B cell (primary cell): ENCODE data around the gene EDDM3A. TPM values are rescaled to one million over a fixed set of nuclear protein-coding genes. Genes with fewer than 3 reads are reported as not detected.
"Not testable (repeated sequence)": the region's sequence is repeated elsewhere in the genome, so short reads cannot be mapped to it uniquely, and the experiment has no call there.

Experiments
- ATAC-seq: fragments of 200-7000 bp; cut with Tn5 transposase; one replicate; pipeline ENCODE4 v1.10.0; 2021; ENCODE audit warnings: low read depth, mild to moderate bottlenecking, moderate number of reproducible peaks, moderate library complexity
- CTCF ChIA-PET: fragments of 350-600 bp; sonication (Branson Sonifier 250); formaldehyde crosslinking; loops from one replicate; lab custom pipeline; 2021; ENCODE audit warnings: antibody characterized with exemption, inconsistent platforms; lab: Charles Lee
- POLR2A ChIA-PET: fragments of 350-600 bp; sonication (Branson Sonifier 250); formaldehyde crosslinking; loops from one replicate; lab custom pipeline; 2021; ENCODE audit warnings: antibody characterized with exemption; lab: Charles Lee
- DNase-seq: peaks from one replicate; pipeline ENCODE4 v3.0.0; 2013
- H2AFZ ChIP-seq: 2 replicates; pipeline ENCODE4 v1.6.1; 2012; ENCODE audit warnings: mild to moderate bottlenecking, low read depth, low read length; ENCODE audit not compliant: insufficient read depth, poor library complexity, severe bottlenecking
- H3K27ac ChIP-seq, 2 donors: 1 replicate in 1 of 2; 2 replicates in 1 of 2; pipeline ENCODE4 v1.5.1; 2012 to 2013; ENCODE audit warnings: low read length in 2 of 2, mild to moderate bottlenecking in 2 of 2, moderate library complexity in 1 of 2
- H3K27me3 ChIP-seq, 4 experiments: fragments of 200-600 bp in 1 of 4; sonication (generic) in 1 of 4; replicated peaks in 1 of 4; 1 replicate in 2 of 4; 2 replicates in 2 of 4; pipeline versions ENCODE4 v1.6.1 to v1.7.0; 2013 to 2016; ENCODE audit warnings: low read length in 3 of 4, mild to moderate bottlenecking in 2 of 4, mixed read lengths in 1 of 4, moderate library complexity in 1 of 4; ENCODE audit not compliant: insufficient read depth in 4 of 4, control insufficient read depth in 3 of 4; ENCODE audit errors: control extremely low read depth in 1 of 4
- H3K36me3 ChIP-seq, 2 experiments: replicated peaks in 1 of 2; 1 replicate in 1 of 2; 2 replicates in 1 of 2; pipeline versions ENCODE4 v1.6.1 to v1.7.1; 2013; ENCODE audit warnings: low read length in 1 of 2; ENCODE audit not compliant: insufficient read depth in 2 of 2, control insufficient read depth in 1 of 2; ENCODE audit errors: control extremely low read depth in 1 of 2, extremely low read depth in 1 of 2
- H3K4me1 ChIP-seq, 2 donors: fragments of 200-600 bp in 1 of 2; sonication (generic) in 1 of 2; 1 replicate in 1 of 2; 2 replicates in 1 of 2; pipeline versions ENCODE4 v1.5.1 to v1.6.1; 2013 to 2017; ENCODE audit warnings: low read length in 2 of 2; ENCODE audit not compliant: control insufficient read depth in 2 of 2, insufficient read depth in 2 of 2
- H3K4me2 ChIP-seq: replicated peaks from 2 replicates; pipeline ENCODE3; 2012; ENCODE audit warnings: mild to moderate bottlenecking, low read depth, low read length; ENCODE audit not compliant: poor library complexity, severe bottlenecking
- H3K4me3 ChIP-seq, 5 experiments: fragments of 200-600 bp in 1 of 5; sonication (generic) in 1 of 5; 1 replicate in 3 of 5; 2 replicates in 2 of 5; pipeline versions ENCODE4 v1.5.1 to v1.7.0; 2011 to 2016; ENCODE audit warnings: low read length in 4 of 5, mild to moderate bottlenecking in 4 of 5, low read depth in 2 of 5, control low read depth in 1 of 5, moderate library complexity in 1 of 5; ENCODE audit not compliant: insufficient read depth in 1 of 5; ENCODE audit errors: control extremely low read depth in 1 of 5, extremely low read depth in 1 of 5
- H3K79me2 ChIP-seq: fragments of 200-600 bp; sonication (generic); one replicate; pipeline ENCODE4 v1.6.0; 2016; ENCODE audit warnings: low read length; ENCODE audit not compliant: control insufficient read depth, insufficient read depth
- H3K9ac ChIP-seq: fragments of 200-600 bp; sonication (generic); 2 replicates; pipeline ENCODE4 v1.6.1; 2017; ENCODE audit warnings: mild to moderate bottlenecking, low read length, moderate library complexity
- H3K9me3 ChIP-seq, 3 donors: one replicate each; pipeline versions ENCODE4 v1.6.1 to v1.7.1; 2013; ENCODE audit warnings: low read length in 2 of 3; ENCODE audit not compliant: control insufficient read depth in 2 of 3, insufficient read depth in 1 of 3; ENCODE audit errors: control extremely low read depth in 1 of 3
- H4K20me1 ChIP-seq: 2 replicates; pipeline ENCODE4 v1.6.0; 2012; ENCODE audit warnings: mild to moderate bottlenecking, low read length; ENCODE audit not compliant: insufficient read depth, control insufficient read depth, poor library complexity, severe bottlenecking
- H3K27ac Mint-ChIP-seq: one replicate; pipeline ENCODE4 v1.8.0; 2021; ENCODE audit warnings: mixed read lengths
- H3K27me3 Mint-ChIP-seq: one replicate; pipeline ENCODE4 v1.8.0; 2021; ENCODE audit warnings: mixed read lengths
- H3K4me1 Mint-ChIP-seq: one replicate; pipeline ENCODE4 v1.8.0; 2021; ENCODE audit warnings: mixed read lengths
- H3K4me3 Mint-ChIP-seq: one replicate; pipeline ENCODE4 v1.8.0; 2021; ENCODE audit warnings: mixed read lengths
- H3K9me3 Mint-ChIP-seq: one replicate; pipeline ENCODE4 v1.8.0; 2022; ENCODE audit warnings: mixed read lengths; ENCODE audit not compliant: insufficient read depth
- EZH2 ChIP-seq: IDR thresholded peaks from 2 replicates; pipeline ENCODE4 v1.6.1; 2012; ENCODE audit warnings: borderline replicate concordance, low read depth, mild to moderate bottlenecking, moderate library complexity, low read length; ENCODE audit not compliant: insufficient read depth, poor library complexity, severe bottlenecking
- WGBS: methylation state at CpG from one replicate; pipeline ENCODE4 v1.1.5; 2013; ENCODE audit warnings: missing lambda C conversion rate; ENCODE audit not compliant: insufficient coverage; 5-methylcytosine and 5-hydroxymethylcytosine counted together
- intact Hi-C: fragments of 100-400 bp; cut with micrococcal nuclease; formaldehyde crosslinking; loops from one replicate; pipeline ENCODE4 v1.10.0; 2022
- polyA plus RNA-seq: library from polyadenylated mRNA; depleted of rRNA; stranded (reverse); fragments of >200 nt; gene quantifications from 2 replicates; pipeline ENCODE4 v1.2.3, GENCODE V29; 2012
- total RNA-seq, 2 donors: library from RNA; stranded (reverse); fragments of 120-200 nt in 1 of 2; gene quantifications; 1 replicate in 1 of 2; 2 replicates in 1 of 2; pipeline versions ENCODE4 v1.2.3 to v1.2.4, GENCODE V29; 2013 to 2022
- TF ChIP-seq, protein P1 (sequence below): fragments of 200-600 bp; IDR thresholded peaks from one replicate; pipeline ENCODE4 v1.8.0; 2022; ENCODE audit warnings: antibody characterized with exemption, mild to moderate bottlenecking

The EDDM3A gene
- total and polyA plus RNA-seq, 2 donors (not counting 1 experiment from before 2014, with no cell fraction given), result not detected

DNA sequence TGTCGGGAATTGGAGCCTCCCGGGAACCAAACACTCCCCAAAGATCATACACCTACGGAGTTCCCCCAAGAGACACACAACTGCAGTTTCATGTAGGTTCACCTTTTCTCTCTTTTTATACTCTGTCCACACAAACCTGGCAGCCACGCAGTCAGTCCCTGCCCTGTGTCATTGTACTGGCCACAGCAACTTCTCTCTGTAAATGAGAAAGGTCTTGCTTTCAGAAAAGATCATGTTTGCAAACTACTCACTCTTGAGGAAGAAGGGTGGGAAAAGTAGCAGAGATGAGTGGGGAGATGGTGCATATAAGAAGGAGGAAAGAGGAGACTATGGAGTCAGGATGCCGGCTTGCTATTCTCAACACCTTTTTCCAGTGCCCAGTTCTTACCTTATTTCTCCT is 46.8 kb upstream of the EDDM3A start:
- no peak overlapping the region for H3K4me3 Mint-ChIP-seq
- Histone ChIP-seq H2AFZ (no peak overlapping the region), H3K27me3 (no peaks in the 10 kb centered on the region), H3K79me2 (no peaks in the 10 kb centered on the region), H3K9ac (no peak overlapping the region), H3K4me1 (no peaks in the 10 kb centered on the region), H3K36me3 (no peaks in the 10 kb centered on the region), H3K27ac (no peak overlapping the region), H4K20me1 (no peaks in the 10 kb centered on the region), H3K4me2 (no peak overlapping the region), H3K4me3 (no peak overlapping the region), H3K9me3 (peaks cover 0 to 11% (median 0%) of the 10 kb centered on the region in 3 donors)
- DNase-seq, result no peak
- intact Hi-C loops, result no loop called here
- no peaks in the 10 kb centered on the region for H3K27me3 Mint-ChIP-seq
- no peak for TF ChIP-seq EZH2
- TF ChIP-seq, protein P1, sequence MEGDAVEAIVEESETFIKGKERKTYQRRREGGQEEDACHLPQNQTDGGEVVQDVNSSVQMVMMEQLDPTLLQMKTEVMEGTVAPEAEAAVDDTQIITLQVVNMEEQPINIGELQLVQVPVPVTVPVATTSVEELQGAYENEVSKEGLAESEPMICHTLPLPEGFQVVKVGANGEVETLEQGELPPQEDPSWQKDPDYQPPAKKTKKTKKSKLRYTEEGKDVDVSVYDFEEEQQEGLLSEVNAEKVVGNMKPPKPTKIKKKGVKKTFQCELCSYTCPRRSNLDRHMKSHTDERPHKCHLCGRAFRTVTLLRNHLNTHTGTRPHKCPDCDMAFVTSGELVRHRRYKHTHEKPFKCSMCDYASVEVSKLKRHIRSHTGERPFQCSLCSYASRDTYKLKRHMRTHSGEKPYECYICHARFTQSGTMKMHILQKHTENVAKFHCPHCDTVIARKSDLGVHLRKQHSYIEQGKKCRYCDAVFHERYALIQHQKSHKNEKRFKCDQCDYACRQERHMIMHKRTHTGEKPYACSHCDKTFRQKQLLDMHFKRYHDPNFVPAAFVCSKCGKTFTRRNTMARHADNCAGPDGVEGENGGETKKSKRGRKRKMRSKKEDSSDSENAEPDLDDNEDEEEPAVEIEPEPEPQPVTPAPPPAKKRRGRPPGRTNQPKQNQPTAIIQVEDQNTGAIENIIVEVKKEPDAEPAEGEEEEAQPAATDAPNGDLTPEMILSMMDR, result no peak
- ChIA-PET POLR2A (no interaction called here), CTCF (interaction anchor here (0.8 to 5.4 kb wide), 19 partner anchors 9 to 273 kb away, joined by 3 to 140 read pairs (median 5); partner anchors contain the start of gene RNASE6)
- no peaks in the 10 kb centered on the region for H3K9me3 Mint-ChIP-seq
- H3K4me1 Mint-ChIP-seq, result peaks cover 6% of the 10 kb centered on the region
- WGBS, result 96% methylated on average over 4 of the region's 5 CpGs
- no peak overlapping the region for H3K27ac Mint-ChIP-seq
- no peak for ATAC-seq

DNA sequence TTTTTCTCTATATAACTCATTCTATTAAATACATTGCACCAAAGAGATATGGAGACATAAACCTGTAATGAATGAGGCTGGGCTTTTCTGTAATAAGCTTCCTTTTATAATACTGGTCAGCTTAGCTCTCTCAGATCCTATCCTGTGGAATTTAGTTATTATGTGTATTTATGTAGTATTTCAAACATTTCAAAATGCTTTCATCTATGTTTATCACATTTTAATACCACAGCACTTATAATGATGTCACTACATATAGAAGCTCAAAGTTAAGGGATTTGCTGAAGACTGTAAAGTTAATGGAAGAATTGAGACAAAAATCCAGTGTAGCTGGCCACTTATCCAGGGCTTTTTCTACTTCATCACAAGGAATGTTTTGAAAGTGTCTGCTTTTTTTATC is 45.8 kb upstream of the EDDM3A start:
- H3K27ac Mint-ChIP-seq, result no peak overlapping the region
- POLR2A ChIA-PET, result no interaction called here
- H3K4me2 ChIP-seq, result no peak overlapping the region
- no peaks in the 10 kb centered on the region for H3K79me2 ChIP-seq
- H2AFZ ChIP-seq, result no peak overlapping the region
- peaks cover 6% of the 10 kb centered on the region for H3K4me1 Mint-ChIP-seq
- CTCF ChIA-PET, result interaction anchor here (0.7 to 2.3 kb wide), 21 partner anchors 9 to 174 kb away, joined by 3 to 29 read pairs (median 4); partner anchors contain the start of gene EDDM3A
- DNase-seq (no peak), ATAC-seq (no peak)
- no peaks in the 10 kb centered on the region for H3K27me3 ChIP-seq
- no peaks in the 10 kb centered on the region for H4K20me1 ChIP-seq
- H3K4me3 Mint-ChIP-seq, result no peak overlapping the region
- H3K27ac ChIP-seq, result no peak overlapping the region
- intact Hi-C loops, result no loop called here
- no peak overlapping the region for H3K4me3 ChIP-seq
- no peaks in the 10 kb centered on the region for H3K9me3 Mint-ChIP-seq
- H3K27me3 Mint-ChIP-seq, result no peaks in the 10 kb centered on the region
- H3K9me3 ChIP-seq, result peaks cover 0 to 11% (median 1%) of the 10 kb centered on the region in 3 donors
- no peak overlapping the region for H3K9ac ChIP-seq
- no peaks in the 10 kb centered on the region for H3K4me1 ChIP-seq
- TF ChIP-seq, protein P1, result no peak
- no peak for TF ChIP-seq EZH2
- H3K36me3 ChIP-seq, result no peaks in the 10 kb centered on the region

DNA sequence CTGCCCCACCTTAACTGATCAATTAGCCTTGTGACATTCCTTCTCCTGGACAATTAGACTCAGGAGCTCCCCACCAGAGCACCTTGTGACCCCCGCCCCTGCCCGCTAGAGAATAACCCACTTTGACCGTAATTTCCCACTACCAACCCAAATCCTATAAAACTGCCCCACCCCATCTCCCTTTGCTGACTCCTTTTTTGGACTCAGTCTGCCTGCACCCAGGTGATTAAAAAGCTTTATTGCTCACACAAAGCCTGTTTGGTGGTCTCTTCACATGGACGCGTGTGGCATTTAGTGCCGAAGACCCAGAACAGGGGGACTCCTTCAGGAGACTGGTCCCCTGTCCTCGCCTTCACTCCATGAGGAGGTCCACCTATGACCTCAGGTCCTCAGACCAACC is 44.7 kb upstream of the EDDM3A start:
- H3K9me3 ChIP-seq, result peaks cover 0 to 11% (median 1%) of the 10 kb centered on the region in 3 donors
- H4K20me1 ChIP-seq, H3K27ac Mint-ChIP-seq, H3K79me2 ChIP-seq, H3K4me3 ChIP-seq, ATAC-seq, H3K27ac ChIP-seq, intact Hi-C loops, H3K9ac ChIP-seq, H3K4me1 ChIP-seq, H3K9me3 Mint-ChIP-seq, H3K27me3 Mint-ChIP-seq, DNase-seq, H3K27me3 ChIP-seq, H3K4me2 ChIP-seq, H3K4me1 Mint-ChIP-seq, H3K4me3 Mint-ChIP-seq, POLR2A ChIA-PET, H2AFZ ChIP-seq, H3K36me3 ChIP-seq: not testable (repeated sequence)
- CTCF ChIA-PET, result interaction anchor here (1.0 to 2.3 kb wide), 8 partner anchors 20 to 173 kb away, joined by 3 to 29 read pairs (median 6); no protein-coding TSS in a partner anchor
- WGBS, result 98% methylated on average over 7 of the region's 7 CpGs
